ENCODE results near the gene LYZL2. TPM values are rescaled to one million over a fixed set of nuclear protein-coding genes. Genes with fewer than 3 reads are reported as not detected.

The LYZL2 gene
- total and polyA plus RNA-seq, 3 donors from 2014 or later = 48.7 to 100 (median 88.9) TPM

GRCh38 chr10:30579574-30579973 lies 50.0 kb downstream of the LYZL2 start:
- Histone ChIP-seq H3K36me3 (ENCODE audit: low read depth, missing control alignments) (no peaks in the 10 kb centered on the region), H3K4me1 (no peaks in the 10 kb centered on the region), H3K27ac (no peak overlapping the region), H3K4me3 (no peak overlapping the region), H3K9me3 (no peaks in the 10 kb centered on the region), H3K27me3 (no peaks in the 10 kb centered on the region)
- intact Hi-C loops (cut with DNase I; ENCODE audit: low total_unique reads) = no loop called here
- 75 to 88% methylated on average over 3 of the region's 3 CpGs for WGBS, 2 donors
- no peak for DNase-seq
- TF ChIP-seq POLR2A (IDR thresholded peaks at IDR 0.05) (no peak), CTCF (IDR thresholded peaks at IDR 0.05) (no peak)

- DNase-seq = no peak
- Histone ChIP-seq H3K9me3 (no peaks in the 10 kb centered on the region), H3K27me3 (no peaks in the 10 kb centered on the region), H3K4me3 (no peak overlapping the region), H3K4me1 (no peaks in the 10 kb centered on the region), H3K36me3 (ENCODE audit: low read depth, missing control alignments) (no peaks in the 10 kb centered on the region), H3K27ac (no peak overlapping the region)
- TF ChIP-seq POLR2A (IDR thresholded peaks at IDR 0.05) (no peak), CTCF (IDR thresholded peaks at IDR 0.05) (no peak)
- intact Hi-C loops (cut with DNase I; ENCODE audit: low total_unique reads) = no loop called here
Observed at GRCh38 chr10:30577048-30577447, 52.5 kb downstream of the LYZL2 start.

GRCh38 chr10:30576641-30577040 lies 52.9 kb downstream of the LYZL2 start:
- TF ChIP-seq CTCF (IDR thresholded peaks at IDR 0.05) = no peak
- TF ChIP-seq POLR2A (IDR thresholded peaks at IDR 0.05) = no peak
- DNase-seq = peak; percentile 21
- Histone ChIP-seq H3K4me1 (no peaks in the 10 kb centered on the region), H3K36me3 (ENCODE audit: low read depth, missing control alignments) (no peaks in the 10 kb centered on the region), H3K9me3 (no peaks in the 10 kb centered on the region), H3K27me3 (no peaks in the 10 kb centered on the region), H3K27ac (no peak overlapping the region), H3K4me3 (no peak overlapping the region)
- intact Hi-C loops (cut with DNase I; ENCODE audit: low total_unique reads) = no loop called here
- WGBS, 2 donors = 62 to 71% methylated on average over 6 of the region's 6 CpGs

- TF ChIP-seq CTCF (IDR thresholded peaks at IDR 0.05) (no peak), POLR2A (IDR thresholded peaks at IDR 0.05) (no peak)
- no peak overlapping the region for H3K27ac ChIP-seq
- H3K4me1 ChIP-seq = no peaks in the 10 kb centered on the region
- H3K36me3 ChIP-seq (ENCODE audit: low read depth, missing control alignments) = no peaks in the 10 kb centered on the region
- no peak overlapping the region for H3K4me3 ChIP-seq
- DNase-seq = no peak
- no peaks in the 10 kb centered on the region for H3K9me3 ChIP-seq
- 96% methylated on average over 4 of the region's 4 CpGs for WGBS, 2 donors
- intact Hi-C loops (cut with DNase I; ENCODE audit: low total_unique reads) = no loop called here
- no peaks in the 10 kb centered on the region for H3K27me3 ChIP-seq
Observed at GRCh38 chr10:30574432-30574796, 55.1 kb downstream of the LYZL2 start.

- Histone ChIP-seq H3K36me3 (ENCODE audit: low read depth, missing control alignments) (no peaks in the 10 kb centered on the region), H3K27me3 (no peaks in the 10 kb centered on the region), H3K27ac (no peak overlapping the region), H3K9me3 (no peaks in the 10 kb centered on the region), H3K4me1 (no peaks in the 10 kb centered on the region), H3K4me3 (no peak overlapping the region)
- TF ChIP-seq CTCF (IDR thresholded peaks at IDR 0.05) (no peak), POLR2A (IDR thresholded peaks at IDR 0.05) (no peak)
- DNase-seq = no peak
- intact Hi-C loops (cut with DNase I; ENCODE audit: low total_unique reads) = no loop called here
- 84% methylated on average over 7 of the region's 7 CpGs for WGBS, 2 donors
Observed at GRCh38 chr10:30573721-30574431, 55.7 kb downstream of the LYZL2 start.
